Measurements from ENCODE around the gene YIPF3.
A peak's percentile ranks its signal among the peaks of the same experiment; 100 is the strongest.
"Not testable (repeated sequence)": the region's sequence is repeated elsewhere in the genome, so short reads cannot be mapped to it uniquely, and the experiment has no call there.

The YIPF3 gene

DNA sequence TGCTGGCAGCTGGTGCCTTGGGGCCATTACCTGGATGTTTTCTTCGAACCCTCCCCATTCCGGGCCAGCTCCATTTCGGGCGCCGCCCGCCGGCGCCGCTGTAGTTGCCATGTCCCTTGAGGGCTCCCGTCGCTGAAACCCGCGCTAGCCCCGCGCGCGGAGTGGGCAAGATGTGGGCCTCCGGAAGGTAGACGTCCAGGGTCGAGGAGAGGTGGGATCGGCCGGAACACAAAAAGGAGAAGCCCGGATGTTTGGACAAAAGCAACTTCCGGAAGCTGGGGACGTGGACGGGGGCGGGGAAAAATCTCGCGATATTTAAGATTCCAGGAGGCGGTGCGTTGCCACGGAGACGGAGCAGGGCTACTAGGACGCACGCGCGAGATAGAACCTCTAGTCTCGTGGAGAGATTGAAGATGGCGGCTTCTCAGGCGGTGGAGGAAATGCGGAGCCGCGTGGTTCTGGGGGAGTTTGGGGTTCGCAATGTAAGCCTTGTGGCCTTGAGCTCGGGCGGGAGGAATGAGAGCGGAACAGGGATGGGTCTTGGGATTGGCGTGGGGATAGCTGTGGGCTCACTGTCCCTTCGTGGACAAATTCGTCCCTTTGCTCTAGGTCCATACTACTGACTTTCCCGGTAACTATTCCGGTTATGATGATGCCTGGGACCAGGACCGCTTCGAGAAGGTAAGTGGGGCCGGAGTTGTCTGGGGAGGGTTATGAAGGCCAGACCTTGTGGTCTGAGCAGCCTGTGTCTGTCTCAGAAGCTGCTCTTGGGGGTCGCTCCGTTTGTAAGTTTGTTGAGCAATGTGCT lies at the start of gene YIPF3, which contains the start of gene POLR1C:
Gene YIPF3, minus strand, starts transcription at position 230 of the 808 bp plus-strand sequence. Its CDS starts 119 bp downstream, at position 111.
Gene POLR1C, plus strand, starts transcription at position 393 of the 808 bp plus-strand sequence. Its CDS starts 21 bp downstream, at position 414.
- DNase-seq (ENCODE audit: low read depth in 4 of 4, low spot score in 1 of 4), result peak; percentile 91 to 95 (median 94)

DNA sequence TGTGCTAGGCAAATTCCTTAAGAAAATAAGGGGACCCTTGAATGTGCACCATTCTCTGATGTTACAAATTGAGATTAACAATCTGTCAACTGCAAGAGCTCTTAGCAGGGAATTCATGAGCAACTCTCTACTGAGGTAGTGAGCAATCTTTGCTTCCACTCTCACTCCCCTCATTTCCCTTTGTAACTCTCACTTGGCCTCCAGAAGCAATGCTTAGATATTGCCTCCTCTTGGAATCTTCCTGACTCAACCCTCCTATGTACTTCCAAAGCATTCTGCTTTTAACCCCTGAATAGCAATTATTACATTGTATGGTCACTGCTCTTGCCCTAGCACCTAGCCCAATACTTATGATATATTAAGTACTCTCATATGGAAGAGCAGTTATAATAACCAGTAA lies 42.6 kb upstream of the YIPF3 start:
- DNase-seq (ENCODE audit: low read depth in 4 of 4, low spot score in 1 of 4), result no peak

DNA sequence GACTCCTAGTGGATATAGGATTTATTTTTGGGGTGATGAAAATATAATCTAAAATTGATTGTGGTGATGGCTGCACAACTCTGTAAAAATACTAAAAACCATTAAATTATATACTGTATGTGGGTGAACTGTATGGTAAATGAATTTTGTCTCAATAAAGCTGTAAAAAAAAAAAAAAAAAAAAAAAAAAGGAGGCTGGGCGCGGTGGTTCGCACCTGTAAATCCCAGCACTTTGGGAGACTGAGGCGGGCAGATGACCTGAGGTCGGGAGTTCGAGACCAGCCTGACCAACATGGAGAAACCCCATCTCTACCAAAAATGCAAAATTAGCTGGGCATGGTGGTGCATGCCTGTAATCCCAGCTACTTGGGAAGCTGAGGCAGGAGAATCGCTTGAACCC lies 40.9 kb upstream of the YIPF3 start:
- DNase-seq (ENCODE audit: low read depth in 4 of 4, low spot score in 1 of 4), result not testable (repeated sequence)

DNA sequence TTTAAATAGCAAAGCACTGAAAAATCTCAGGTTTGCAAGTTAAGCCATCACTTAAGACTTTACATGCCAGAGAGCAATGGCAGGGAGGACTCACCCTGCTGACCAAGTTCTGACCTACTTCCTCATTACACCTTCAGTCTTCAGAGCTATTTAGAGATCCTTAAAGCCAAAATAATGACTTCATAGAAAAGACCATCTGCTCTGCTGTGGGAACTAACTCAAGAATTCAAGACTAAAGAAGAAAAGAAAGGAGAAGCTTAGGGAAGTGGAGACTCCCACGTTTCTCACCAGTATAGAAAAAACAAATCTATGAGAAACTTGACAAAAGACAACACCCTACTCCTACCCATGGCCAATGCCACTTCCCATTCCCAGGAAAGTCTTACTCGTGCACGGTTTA lies 30.5 kb upstream of the YIPF3 start:
- DNase-seq (ENCODE audit: low read depth in 4 of 4, low spot score in 1 of 4), result no peak

DNA sequence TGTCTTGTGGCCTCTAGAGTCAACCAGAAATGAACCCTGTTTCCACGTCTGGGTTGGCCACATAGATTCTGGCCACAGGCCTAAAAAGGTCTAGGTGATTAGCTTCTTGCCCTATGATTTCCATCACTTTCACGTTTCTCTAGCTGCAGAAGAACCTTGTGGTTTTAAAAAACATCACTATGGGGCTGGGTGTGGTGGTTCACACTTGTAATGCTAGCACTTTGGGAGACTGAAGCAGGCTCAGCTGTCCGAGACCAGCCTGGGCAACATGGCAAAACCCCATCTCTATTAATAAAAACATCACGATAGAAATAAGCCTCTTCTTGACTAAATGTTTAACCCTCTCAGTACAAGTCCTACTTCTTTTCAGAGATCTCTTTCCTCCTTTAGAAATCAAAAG lies 27.7 kb upstream of the YIPF3 start:
- DNase-seq (ENCODE audit: low read depth in 4 of 4, low spot score in 1 of 4), result no peak

DNA sequence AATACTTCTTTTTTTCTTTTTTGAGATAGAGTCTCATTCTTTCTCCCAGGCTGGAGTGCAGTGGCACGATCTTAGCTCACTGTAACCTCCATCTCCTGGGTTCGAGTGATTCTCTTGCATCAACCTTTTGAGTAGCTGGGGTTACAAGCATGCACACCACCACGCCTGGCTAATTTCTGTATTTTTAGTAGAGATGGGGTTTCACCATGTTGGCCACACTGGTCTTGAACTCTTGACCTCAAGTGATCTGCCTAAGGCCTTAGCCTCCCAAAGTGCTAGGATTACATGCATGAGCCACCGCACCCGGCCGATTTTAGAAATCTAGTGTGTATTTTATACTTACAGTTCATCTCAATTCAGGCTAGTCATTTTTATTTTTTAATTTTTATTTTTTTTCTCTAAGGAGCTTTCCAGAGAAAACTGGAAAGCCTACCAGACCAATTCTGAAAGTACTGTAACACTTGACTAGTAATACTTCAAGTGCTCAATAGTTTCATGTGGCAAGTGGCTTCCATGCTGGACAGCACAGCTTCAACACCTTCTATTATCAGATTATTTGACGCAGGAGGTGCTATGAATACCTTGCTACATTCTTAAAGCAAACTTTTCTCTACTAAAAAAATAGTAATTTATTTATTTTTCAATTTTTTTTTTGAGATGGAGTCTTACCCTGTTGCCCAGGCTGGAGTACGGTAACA lies 25.2 kb upstream of the YIPF3 start:
- DNase-seq (ENCODE audit: low read depth in 4 of 4, low spot score in 1 of 4), result no peak

DNA sequence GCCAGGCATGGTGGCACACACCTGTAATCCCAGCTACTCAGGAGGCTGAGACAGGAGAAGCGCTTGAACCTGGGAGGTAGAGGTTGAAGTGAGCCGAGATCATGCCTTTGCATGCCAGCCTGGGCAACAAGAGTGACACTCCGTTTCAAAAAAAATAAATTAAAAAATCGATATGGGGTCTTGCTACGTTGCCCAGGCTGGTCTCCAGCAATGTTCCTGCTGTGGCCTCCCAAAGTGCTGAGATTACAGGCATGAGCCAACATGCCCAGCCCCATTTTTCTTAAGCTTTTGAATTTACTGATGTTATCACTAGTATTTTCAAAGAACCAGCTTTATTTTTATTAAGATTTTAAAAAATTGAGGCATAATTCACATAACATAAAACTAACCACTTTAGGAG lies 23.8 kb upstream of the YIPF3 start:
- DNase-seq (ENCODE audit: low read depth in 4 of 4, low spot score in 1 of 4), result no peak

DNA sequence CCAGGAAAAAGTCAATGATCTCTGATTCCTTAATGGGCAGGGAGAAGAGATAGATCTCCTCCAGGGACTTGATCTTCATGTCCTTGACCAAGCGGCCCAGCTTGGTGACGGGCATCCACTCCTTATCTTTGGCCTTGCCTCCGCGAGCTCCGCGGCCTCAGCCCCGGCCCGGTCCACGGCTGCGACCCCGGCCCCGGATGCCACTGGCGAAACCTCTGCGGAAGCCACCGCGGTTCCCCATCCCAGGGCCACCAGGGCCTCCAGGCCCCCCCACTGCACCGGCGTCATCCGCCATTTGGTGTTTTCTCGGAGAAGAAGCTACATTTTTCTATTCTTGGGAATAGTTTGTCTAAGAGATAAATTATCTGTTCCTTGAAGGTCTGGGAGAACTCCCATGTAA lies 22.7 kb upstream of the YIPF3 start:
- DNase-seq (ENCODE audit: low read depth in 4 of 4, low spot score in 1 of 4), result not testable (repeated sequence)

DNA sequence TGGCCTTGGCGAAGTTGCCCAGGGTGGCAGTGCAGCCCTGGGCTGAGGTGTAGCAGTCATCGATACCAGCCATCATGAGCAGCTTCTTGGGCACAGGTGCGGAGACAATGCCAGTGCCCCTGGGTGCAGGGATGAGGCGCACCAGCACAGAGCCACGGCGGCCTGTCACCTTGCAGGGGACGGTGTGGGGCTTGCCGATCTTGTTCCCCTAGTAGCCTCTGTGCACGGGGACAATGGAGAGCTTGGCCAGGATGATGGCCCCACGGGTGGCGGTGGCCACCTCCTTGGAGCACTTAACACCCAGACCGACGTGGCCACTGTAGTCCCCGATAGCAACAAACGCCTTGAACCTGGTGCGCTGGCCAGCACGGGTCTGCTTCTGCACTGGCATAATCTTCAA lies 22.3 kb upstream of the YIPF3 start:
- not testable (repeated sequence) for DNase-seq (ENCODE audit: low read depth in 4 of 4, low spot score in 1 of 4)

DNA sequence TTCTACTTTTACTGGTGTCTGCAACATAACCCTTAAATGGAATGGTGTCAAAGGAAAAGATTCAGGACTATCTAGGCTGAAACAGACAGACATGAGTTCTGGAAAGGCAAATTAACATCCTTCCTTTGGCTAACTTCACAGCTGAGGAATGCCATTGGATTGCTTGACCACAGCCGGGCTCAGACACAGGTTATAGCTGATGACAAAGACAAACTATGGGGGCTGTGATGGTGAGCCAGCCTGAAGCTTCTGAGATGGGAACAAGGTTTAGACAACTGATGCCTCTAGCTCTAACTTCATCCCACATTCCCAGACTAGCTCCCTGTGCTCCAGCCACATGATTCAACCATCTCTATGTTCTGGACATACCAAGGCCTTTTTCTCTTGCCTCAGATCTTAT lies 15.5 kb upstream of the YIPF3 start:
- no peak for DNase-seq (ENCODE audit: low read depth in 4 of 4, low spot score in 1 of 4)

DNA sequence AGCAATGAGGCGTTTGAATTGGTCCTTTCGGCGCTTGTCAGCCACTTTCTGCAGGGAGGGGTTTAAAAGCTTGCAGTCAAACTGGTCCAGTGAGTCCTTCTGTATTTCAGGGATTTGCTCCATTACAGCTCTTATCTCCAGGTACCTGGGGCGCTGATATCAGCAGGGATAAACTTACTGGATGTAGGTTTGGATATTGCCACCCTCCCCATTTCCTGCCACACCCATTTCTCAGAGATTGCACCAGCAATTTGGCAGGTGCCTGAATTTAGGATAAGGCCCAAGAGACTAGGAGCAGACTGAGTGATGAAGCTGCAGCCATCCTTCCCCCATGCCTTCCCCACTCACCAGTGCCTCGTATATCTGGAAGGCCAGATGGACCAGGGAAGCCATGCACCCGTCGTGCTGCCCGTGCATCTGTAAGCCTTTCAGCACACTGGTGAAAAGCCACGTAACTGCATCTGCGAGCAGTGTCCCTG lies 7.8 kb upstream of the YIPF3 start:
- no peak for DNase-seq (ENCODE audit: low read depth in 4 of 4, low spot score in 1 of 4)

DNA sequence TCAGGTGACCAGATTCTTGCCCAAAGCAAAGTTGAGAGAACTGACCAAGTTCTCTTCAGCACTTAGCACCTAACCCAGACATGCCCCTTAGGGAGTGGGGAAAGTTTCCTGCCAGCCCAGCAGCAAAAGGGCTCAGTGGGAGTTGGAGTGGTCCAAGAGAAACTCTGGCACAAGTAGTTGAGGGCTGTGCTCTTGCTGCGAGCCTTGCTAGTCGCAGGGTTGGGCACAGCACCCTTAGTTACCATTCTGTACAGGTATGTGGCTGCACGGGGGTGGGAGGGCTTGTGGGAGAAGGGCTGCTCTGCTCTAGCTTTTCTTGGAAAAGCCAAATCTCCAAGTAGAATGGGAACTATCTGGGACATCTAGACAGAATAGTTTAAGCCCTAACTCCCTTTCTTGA lies 6.6 kb upstream of the YIPF3 start:
- DNase-seq (ENCODE audit: low read depth in 4 of 4, low spot score in 1 of 4), result no peak

DNA sequence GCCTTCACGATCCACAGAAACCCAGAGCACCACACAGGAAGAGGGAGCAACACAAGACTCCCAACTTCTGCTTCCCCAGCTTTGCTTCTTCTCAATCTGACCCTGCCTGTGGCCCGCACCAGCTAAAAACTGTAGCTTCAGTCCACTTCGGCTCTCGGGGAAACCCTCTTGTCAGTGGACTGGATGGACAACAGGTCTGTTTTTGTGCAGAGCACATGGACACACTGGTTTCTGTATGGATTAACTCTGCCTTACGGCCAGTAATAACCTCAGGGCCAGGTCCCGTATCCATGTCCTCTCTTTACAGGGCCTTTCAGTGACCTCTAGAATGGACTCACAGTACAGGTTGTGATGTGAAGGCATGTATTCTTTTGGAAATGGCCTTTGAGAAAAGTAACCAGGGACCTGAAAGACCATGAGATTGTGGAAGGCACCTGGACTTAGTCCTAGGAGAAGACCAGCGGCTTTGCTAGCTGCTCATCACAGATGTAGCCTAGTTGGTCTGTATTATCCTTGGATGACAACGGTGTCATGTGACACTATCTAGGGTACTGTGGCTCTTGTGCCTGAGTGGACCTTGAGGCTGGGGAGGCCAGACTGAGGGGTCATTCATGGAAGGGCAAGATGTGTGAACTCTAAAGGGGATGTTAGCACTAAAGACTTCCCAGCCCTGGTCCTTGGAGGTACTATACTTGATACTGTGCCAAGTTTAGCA lies 6.0 kb upstream of the YIPF3 start:
- DNase-seq (ENCODE audit: low read depth in 4 of 4, low spot score in 1 of 4), result no peak

DNA sequence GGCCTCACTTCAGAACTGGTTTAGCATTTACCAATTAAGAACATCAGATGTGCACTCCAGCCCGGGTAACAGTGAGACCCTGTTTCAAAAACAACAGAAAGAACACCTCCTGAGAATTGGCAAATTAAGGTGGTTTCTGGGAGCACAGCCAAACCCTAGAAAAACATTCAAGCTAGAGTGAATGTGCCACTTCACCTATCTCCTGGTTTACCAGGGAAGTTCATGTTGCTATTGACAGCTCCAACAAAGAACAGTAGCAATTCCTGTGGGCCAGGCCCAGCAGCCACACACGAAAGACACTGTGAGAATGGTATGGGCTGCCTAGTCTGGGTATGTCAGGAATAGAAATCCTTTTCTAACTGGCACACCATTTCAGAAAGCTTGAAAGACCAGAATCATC lies 5.1 kb upstream of the YIPF3 start:
- no peak for DNase-seq (ENCODE audit: low read depth in 4 of 4, low spot score in 1 of 4)

DNA sequence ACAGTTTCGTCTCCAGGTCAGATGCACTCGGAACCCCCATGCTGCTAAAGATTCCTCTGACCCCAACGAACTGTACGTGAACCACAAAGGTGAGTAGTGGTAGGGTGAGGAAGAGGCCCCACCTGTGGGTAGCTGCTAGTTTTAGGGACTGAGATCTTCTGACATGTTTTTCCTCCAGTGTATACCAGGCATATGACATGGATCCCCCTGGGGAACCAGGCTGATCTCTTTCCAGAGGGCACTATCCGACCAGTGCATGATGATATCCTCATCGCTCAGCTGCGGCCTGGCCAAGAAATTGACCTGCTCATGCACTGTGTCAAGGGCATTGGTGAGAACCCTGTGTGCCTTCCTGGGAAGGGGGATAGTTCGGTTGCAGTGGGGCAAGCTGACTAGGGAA lies 3.4 kb upstream of the YIPF3 start:
- no peak for DNase-seq (ENCODE audit: low read depth in 4 of 4, low spot score in 1 of 4)

DNA sequence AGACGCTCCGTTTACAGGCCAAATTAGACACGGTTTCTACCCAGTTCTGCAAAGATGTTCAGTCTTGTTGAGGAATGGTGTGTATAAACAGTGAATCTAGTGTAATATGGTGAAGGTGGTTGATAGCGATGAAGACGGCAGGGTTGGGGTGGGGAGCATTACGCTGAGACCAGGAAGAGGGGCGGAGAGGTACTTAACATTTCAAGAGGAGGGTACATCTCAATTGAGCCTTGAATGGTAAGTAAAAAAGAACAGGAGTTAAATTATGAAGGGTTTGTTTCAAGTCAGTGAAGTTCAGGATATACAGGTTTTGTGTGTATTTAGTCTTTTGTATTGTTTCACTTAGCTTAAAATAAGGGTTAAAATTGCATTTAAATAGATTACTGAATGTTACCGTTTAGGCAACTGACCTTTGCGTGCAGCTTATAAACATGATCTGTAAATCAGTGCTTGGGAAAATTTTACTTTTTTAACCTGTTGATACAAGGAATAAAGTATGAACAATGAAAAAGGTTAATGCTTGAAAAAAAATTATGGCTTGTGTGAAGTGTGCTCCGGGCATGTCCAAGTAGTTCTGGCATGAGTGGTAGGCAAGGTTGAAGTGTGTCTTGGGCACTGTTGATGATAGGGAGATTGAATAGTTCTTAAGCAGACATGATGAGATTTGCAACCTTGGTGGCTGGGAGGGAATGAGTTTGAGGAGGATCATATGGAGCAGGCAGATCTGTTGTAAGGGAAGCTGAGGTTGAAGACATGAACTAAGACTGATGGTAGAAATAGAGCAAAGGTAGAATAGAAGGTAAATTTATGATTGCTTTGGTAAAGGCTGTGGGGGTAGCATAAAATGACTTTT lies 1.0 kb upstream of the YIPF3 start:
- DNase-seq (ENCODE audit: low read depth in 4 of 4, low spot score in 1 of 4), result no peak

DNA sequence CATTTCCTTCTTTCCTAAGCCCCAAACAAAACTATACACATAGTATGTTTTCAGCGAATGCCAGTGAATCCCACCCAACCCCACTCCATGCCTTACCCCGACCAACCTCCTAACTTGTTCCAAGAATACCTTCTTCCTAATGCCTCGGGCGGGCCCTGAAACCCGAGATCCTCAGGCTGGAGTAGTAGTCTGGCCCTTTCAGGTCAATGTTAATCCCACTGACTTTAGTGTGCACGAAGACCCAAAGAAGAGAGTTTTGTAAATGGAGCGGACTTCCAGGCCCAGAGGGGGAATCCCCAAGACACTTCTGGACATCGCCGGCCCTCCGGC lies 394 bp downstream of the YIPF3 start:
- no peak for DNase-seq (ENCODE audit: low read depth in 4 of 4, low spot score in 1 of 4)

DNA sequence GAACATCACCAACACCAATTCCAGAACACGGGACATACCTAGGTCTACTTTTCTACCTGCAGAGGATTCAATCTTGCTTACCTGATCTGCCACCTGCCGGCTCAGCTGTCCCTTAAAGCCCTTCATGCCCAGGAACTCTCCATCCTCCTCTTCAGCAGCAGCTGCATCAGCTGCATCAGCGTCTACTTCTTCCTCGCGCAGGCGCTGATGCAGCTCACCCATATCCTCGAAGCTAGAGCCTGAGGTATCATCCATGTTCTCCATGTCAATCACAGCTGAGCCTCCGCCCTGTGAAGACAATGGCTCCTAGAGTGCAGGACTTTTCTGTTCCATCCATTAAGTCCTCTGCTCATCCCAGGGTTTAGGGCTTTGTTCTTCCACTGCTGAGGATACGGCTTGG lies 918 bp downstream of the YIPF3 start:
- DNase-seq (ENCODE audit: low read depth in 4 of 4, low spot score in 1 of 4), result no peak

DNA sequence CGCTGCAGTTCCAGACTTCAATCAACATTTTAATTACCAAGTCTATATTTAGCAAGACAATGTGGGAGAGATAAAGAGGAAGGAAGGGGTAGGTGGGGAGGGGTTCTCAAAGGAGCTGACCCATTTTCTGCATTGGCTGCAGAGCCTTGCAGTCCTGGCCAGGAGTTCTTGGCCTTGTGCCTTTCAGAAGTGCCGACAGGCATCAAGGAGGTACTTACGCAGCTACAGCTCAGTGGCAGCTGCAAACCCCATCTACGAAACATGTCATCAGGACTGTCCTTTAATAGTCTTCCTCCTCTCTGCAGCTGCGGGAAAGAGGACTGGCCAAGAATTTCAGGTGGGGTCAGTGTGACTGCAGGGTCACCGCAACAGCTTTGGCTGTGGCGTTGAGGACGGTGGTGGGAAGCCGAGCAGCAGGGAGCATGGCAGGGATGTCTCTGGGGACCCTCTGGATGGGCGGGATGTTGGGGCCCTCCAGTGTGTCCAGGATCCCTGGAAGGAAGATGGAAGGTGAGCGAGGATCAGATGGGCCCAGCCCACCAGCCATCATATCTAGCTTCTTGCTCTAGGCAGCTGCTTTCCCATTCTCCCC lies 4.8 kb downstream of the YIPF3 start:
- no peak for DNase-seq (ENCODE audit: low read depth in 4 of 4, low spot score in 1 of 4)

DNA sequence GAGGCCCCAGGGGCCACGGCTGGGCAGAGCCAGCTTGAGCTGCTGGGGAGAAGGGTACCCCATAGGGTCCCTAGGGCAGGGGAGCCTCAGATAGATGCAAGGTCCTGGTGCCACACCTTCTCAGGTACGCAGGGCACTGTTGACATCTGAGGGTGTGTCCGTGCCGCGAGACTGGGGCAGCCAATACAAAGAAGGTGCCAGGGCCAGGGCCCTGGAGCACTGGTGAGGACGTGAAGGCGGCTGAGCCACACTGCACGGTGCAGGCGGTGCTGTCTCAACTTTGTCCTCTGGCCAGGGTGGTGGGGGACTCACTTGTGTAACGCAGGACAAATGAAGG lies 5.9 kb downstream of the YIPF3 start:
- DNase-seq (ENCODE audit: low read depth in 4 of 4, low spot score in 1 of 4), result no peak

All from stimulated activated CD4-positive, alpha-beta T cell treated with anti-CD3 and anti-CD28 coated beads, Interleukin-1b, Interleukin-23, amount 100 ng/mL, for 24 hours (primary cell).